Type B pancreatic cell (in vitro differentiated cells): Measurements from ENCODE around the gene EIF4G3. TPM values are rescaled to one million over a fixed set of nuclear protein-coding genes. Genes with fewer than 3 reads are reported as not detected.
A peak's percentile ranks its signal among the peaks of the same experiment; 100 is the strongest.
"Not testable (repeated sequence)": the region's sequence is repeated elsewhere in the genome, so short reads cannot be mapped to it uniquely, and the experiment has no call there.

Source experiments
- DNase-seq: peaks from one replicate; pipeline ENCODE4 v3.0.0; 2021; ENCODE audit warnings: mixed read lengths; ENCODE audit not compliant: unreplicated experiment; ENCODE audit errors: extremely low spot score
- H3K27ac Mint-ChIP-seq: 2 replicates; pipeline ENCODE4 v1.8.0; 2021; ENCODE audit warnings: mild to moderate bottlenecking, mixed read lengths
- H3K27me3 Mint-ChIP-seq: 2 replicates; pipeline ENCODE4 v1.8.0; 2021; ENCODE audit warnings: mixed read lengths
- H3K36me3 Mint-ChIP-seq: 2 replicates; pipeline ENCODE4 v1.8.0; 2021; ENCODE audit warnings: mixed read lengths
- H3K4me1 Mint-ChIP-seq: one replicate; pipeline ENCODE4 v1.8.0; 2021; ENCODE audit warnings: mixed read lengths; ENCODE audit not compliant: unreplicated experiment
- H3K4me3 Mint-ChIP-seq: 2 replicates; pipeline ENCODE4 v1.8.0; 2021; ENCODE audit warnings: mild to moderate bottlenecking, mixed read lengths
- H3K9me3 Mint-ChIP-seq: 2 replicates; pipeline ENCODE4 v1.8.0; 2021; ENCODE audit warnings: mixed read lengths
- total RNA-seq: library from RNA; stranded (reverse); gene quantifications from 2 replicates; pipeline ENCODE4 v1.2.1, GENCODE V29; 2021; ENCODE audit warnings: low replicate concordance
- TF ChIP-seq, protein P1 (sequence below): fragments of 200-600 bp; sonication (generic); conservative IDR thresholded peaks from 2 replicates; pipeline ENCODE4 v1.5.0; 2021; ENCODE audit warnings: antibody characterized with exemption, mild to moderate bottlenecking

Gene EIF4G3
- total RNA-seq, 1 donor from 2014 or later: 71.5 TPM

DNA sequence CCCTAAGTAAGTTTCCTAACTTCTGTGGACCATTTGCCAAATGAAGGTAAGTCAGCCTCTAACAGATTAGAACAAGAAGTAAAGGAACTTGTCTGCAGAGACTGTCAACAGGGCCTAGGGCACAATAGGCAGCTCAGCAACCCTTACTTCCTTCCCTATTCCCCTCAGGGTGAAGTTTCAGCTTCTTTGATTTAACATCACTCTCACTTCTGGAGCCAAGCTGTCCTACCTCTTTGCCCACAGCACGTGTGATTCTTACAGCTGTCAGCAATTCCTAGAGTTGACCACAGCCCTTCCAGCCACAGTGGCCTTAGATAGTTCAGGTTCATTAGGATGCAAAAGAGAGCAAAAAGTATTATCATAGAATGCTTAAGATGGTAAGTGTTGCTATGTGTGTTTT lies 7.6 kb upstream of the EIF4G3 start:
- no peak for DNase-seq
- TF ChIP-seq, protein P1, sequence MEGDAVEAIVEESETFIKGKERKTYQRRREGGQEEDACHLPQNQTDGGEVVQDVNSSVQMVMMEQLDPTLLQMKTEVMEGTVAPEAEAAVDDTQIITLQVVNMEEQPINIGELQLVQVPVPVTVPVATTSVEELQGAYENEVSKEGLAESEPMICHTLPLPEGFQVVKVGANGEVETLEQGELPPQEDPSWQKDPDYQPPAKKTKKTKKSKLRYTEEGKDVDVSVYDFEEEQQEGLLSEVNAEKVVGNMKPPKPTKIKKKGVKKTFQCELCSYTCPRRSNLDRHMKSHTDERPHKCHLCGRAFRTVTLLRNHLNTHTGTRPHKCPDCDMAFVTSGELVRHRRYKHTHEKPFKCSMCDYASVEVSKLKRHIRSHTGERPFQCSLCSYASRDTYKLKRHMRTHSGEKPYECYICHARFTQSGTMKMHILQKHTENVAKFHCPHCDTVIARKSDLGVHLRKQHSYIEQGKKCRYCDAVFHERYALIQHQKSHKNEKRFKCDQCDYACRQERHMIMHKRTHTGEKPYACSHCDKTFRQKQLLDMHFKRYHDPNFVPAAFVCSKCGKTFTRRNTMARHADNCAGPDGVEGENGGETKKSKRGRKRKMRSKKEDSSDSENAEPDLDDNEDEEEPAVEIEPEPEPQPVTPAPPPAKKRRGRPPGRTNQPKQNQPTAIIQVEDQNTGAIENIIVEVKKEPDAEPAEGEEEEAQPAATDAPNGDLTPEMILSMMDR: no peak
- Mint-ChIP-seq H3K9me3 (no peaks in the 10 kb centered on the region), H3K27me3 (peaks cover 4% of the 10 kb centered on the region), H3K27ac (no peak overlapping the region), H3K4me1 (no peaks in the 10 kb centered on the region), H3K4me3 (no peak overlapping the region), H3K36me3 (no peaks in the 10 kb centered on the region)

DNA sequence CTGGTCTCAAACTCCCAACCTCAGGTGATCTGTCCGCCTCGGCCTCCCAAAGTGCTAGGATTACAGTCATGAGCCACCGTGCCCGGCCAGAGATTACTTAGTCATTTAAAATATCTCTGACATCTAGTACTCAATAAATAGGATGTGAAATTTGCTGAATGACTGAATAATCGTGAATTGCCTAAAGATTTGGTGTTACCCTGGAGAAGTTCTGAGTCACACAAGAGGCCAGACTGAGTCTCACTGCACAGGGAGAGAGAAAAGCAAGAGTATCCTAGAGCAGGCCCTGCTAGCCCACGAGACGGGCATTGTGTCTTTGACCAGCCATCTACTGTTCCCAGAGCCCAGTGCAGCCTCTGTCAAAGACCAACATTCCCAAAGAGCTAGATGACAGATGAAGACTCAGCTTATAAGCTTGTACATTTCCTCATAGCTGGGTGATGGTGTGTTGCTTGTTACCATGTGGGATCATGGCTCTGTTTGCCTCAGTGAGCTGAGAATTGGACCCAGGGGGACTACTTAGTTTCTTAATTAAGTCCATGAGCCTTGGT lies 5.6 kb upstream of the EIF4G3 start:
- H3K9me3 Mint-ChIP-seq: no peaks in the 10 kb centered on the region
- no peak overlapping the region for H3K27ac Mint-ChIP-seq
- no peaks in the 10 kb centered on the region for H3K4me1 Mint-ChIP-seq
- H3K4me3 Mint-ChIP-seq: no peak overlapping the region
- H3K27me3 Mint-ChIP-seq: no peaks in the 10 kb centered on the region
- DNase-seq: no peak
- TF ChIP-seq, protein P1: no peak
- no peaks in the 10 kb centered on the region for H3K36me3 Mint-ChIP-seq

DNA sequence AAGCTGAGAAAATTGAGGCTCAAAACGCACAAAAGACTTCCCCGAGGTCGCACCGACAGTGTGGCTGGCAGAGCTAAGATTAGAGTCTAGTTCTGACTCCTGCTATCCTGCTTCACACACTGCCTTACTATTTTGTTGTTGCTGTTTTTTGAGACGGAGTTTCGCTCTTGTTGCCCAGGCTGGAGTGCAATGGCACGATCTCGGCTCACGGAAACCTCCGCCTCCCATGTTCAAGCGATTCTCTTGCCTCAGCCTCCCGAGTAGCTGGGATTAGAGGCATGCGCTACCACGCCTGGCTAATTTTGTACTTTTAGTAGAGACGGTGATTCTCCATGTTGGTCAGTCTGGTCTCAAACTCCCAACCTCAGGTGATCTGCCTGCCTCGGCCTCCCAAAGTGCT lies 1.6 kb upstream of the EIF4G3 start:
- Mint-ChIP-seq H3K4me3 (peak overlapping the region; percentile 70), H3K27ac (peak overlapping the region; percentile 46)
- H3K4me1 Mint-ChIP-seq, H3K9me3 Mint-ChIP-seq, H3K36me3 Mint-ChIP-seq, H3K27me3 Mint-ChIP-seq, DNase-seq: not testable (repeated sequence)

DNA sequence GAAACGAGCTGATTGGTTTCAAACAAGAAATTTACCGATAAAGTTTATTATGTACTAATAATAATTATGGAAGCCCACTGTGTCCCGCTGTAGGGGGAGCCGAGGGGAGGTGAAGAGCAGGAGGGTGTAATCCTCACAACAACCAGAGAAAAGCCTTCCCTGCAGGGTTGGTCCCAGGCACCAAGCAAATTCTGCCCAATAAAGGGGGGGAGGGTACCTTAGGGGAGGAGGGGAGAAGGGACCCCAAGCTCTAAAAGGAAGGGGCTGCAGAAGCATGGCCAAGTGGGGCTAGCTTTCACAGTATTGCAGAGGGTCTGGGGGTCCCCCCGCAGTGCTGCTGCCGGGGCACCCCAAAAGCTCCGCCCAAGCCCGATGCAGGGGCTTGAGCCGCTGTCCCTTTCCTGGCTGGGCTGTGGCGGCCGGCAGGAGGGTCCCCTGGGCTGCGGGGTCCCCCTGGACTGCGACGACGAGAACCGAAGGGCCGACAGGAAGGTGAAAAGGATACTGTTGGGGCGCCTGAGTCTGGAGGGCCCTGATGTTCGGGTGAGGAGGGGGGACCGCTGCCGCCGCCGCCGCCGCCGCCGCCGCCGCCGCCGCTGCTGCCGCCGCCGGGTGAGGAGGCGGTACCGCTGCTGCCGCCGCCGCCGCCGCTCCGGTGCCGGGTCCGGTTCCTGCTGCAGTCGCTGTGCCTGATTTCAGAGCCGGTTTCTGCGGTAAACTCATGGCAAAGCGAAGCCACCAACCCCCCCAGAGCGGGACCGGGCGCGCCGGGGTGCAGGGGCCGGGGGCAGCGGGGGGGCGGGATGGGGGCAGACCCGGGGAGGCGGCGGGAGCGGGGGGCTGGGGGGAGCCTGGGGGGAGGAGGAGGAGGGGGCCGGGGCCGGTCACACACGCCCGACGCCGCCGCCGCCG lies 771 bp downstream of the EIF4G3 start:
- H3K4me3 Mint-ChIP-seq: peak overlapping the region; percentile 91
- no peaks in the 10 kb centered on the region for H3K9me3 Mint-ChIP-seq
- H3K4me1 Mint-ChIP-seq: peaks cover 18% of the 10 kb centered on the region
- peaks cover 14% of the 10 kb centered on the region for H3K36me3 Mint-ChIP-seq
- TF ChIP-seq, protein P1: peak; percentile 33
- peak overlapping the region; percentile 84 for H3K27ac Mint-ChIP-seq
- DNase-seq: no peak
- no peaks in the 10 kb centered on the region for H3K27me3 Mint-ChIP-seq

DNA sequence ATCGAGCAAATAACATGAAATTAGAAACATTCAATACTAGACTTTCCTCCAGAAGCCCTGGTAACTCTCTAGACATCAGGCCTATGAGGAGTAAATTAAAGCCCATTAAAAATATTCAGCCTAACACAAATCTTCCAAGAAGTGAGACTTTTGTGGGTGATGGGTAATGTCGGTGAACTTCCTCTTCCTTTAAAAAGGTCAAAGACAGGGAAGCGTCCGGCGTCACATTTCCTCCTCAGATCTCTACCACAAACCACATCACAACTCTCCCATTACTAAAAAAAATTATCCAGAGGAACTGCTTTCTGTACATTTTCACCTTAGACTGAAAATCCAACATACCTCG lies 1.4 kb downstream of the EIF4G3 start:
- TF ChIP-seq, protein P1: no peak
- peaks cover 15% of the 10 kb centered on the region for H3K36me3 Mint-ChIP-seq
- peak overlapping the region; percentile 91 for H3K4me3 Mint-ChIP-seq
- peak overlapping the region; percentile 84 for H3K27ac Mint-ChIP-seq
- no peaks in the 10 kb centered on the region for H3K9me3 Mint-ChIP-seq
- H3K4me1 Mint-ChIP-seq: peaks cover 18% of the 10 kb centered on the region
- no peaks in the 10 kb centered on the region for H3K27me3 Mint-ChIP-seq
- DNase-seq: no peak

DNA sequence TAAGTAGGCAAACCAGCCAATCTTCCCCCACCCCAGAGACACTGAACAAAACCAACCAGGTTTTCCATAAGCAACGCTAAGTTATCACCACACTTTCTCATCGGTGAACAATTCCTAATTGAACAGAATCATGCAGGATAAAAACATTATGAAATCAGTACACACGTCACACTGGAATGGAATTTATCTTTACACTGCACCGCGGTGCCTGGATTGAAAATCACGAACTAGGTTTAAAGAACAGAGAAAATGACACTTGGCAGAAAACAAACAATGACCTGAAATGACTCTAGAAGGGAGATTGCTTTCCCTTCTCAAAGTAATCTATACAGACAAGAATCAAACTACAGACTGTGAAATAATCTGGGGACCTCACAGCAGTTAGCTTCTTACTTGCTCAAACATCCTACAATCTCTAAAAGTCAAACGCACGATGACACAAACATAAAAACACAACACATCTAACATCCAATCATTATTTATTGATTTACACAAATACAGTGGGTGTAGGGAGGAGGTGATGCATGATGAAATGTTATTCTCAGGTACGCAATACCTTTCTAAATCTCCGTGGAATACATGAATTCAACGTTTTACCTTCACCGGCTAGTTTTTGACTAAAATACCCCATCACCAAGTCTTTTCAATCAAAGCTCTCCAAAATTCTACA lies 1.9 kb downstream of the EIF4G3 start:
- Mint-ChIP-seq H3K9me3 (no peaks in the 10 kb centered on the region), H3K36me3 (peaks cover 18% of the 10 kb centered on the region), H3K4me3 (peak overlapping the region; percentile 91), H3K4me1 (peaks cover 18% of the 10 kb centered on the region), H3K27ac (peak overlapping the region; percentile 84), H3K27me3 (no peaks in the 10 kb centered on the region)
- TF ChIP-seq, protein P1: no peak
- no peak for DNase-seq
